Testis (tissue), 3 donors: ENCODE measurements around the gene TRPM3. TPM values are rescaled to one million over a fixed set of nuclear protein-coding genes. Genes with fewer than 3 reads are reported as not detected.

Experiments used
- DNase-seq: peaks from one replicate; pipeline ENCODE4 v3.0.0-alpha.2; 2019
- H3K27ac ChIP-seq, 2 donors: fragments of 200-600 bp; sonication (generic); one replicate each; pipeline ENCODE4 v1.5.1; 2019
- H3K27me3 ChIP-seq: fragments of 200-600 bp; sonication (generic); one replicate; pipeline ENCODE4 v1.5.1; 2019
- H3K36me3 ChIP-seq: fragments of 200-600 bp; sonication (generic); one replicate; pipeline ENCODE4 v1.5.1; 2017; ENCODE audit warnings: low read depth; ENCODE audit errors: missing control alignments
- H3K4me1 ChIP-seq: fragments of 200-600 bp; sonication (generic); one replicate; pipeline ENCODE4 v1.5.1; 2019
- H3K4me3 ChIP-seq, 2 donors: fragments of 200-600 bp; sonication (generic); one replicate each; pipeline ENCODE4 v1.5.1; 2017 to 2019
- H3K9me3 ChIP-seq: fragments of 200-600 bp; sonication (generic); one replicate; pipeline ENCODE4 v1.5.1; 2017
- POLR2A ChIP-seq: fragments of 450-650 bp; IDR thresholded peaks from one replicate; pipeline ENCODE4 v1.6.1; 2017; ENCODE audit warnings: antibody characterized with exemption, mild to moderate bottlenecking, moderate library complexity
- WGBS, 2 donors: methylation state at CpG; one replicate each; pipeline ENCODE4 v1.1.5; 2018; 5-methylcytosine and 5-hydroxymethylcytosine counted together
- intact Hi-C: fragments of 100-400 bp; cut with DNase I; formaldehyde crosslinking; loops from one replicate; pipeline ENCODE4 v1.15.1; 2023; ENCODE audit warnings: low total_unique reads
- polyA plus RNA-seq: library from polyadenylated mRNA; stranded (reverse); fragments of 350-450 nt; fragmentation: Illumina TruSeq; extraction: RNeasy Lipid Tissue Mini Kit (QIAGEN cat#74804); gene quantifications from one replicate; pipeline ENCODE4 v1.2.3, GENCODE V29; 2014; ENCODE audit warnings: low read depth, low replicate concordance; ENCODE audit not compliant: insufficient read depth
- total RNA-seq, 2 donors: library from RNA; depleted of rRNA; stranded (reverse); fragments of >200 nt; gene quantifications; one replicate each; pipeline ENCODE4 v1.2.3, GENCODE V29; 2016
- TF ChIP-seq, protein P1 (sequence below), 3 experiments: fragments of 450-650 bp in 2 of 3; fragments of 200-600 bp in 1 of 3; sonication (generic) in 1 of 3; IDR thresholded peaks; one replicate each; pipeline ENCODE4 v1.5.1; 2016 to 2019; ENCODE audit warnings: antibody characterized with exemption in 3 of 3, mild to moderate bottlenecking in 2 of 3, moderate library complexity in 1 of 3

The TRPM3 gene
- total and polyA plus RNA-seq, 3 donors from 2014 or later = 4.1 to 54.3 (median 43.9) TPM

GRCh38 chr9:70499621-70500020, 621.8 kb downstream of the TRPM3 start:
- H3K27me3 ChIP-seq = no peaks in the 10 kb centered on the region
- H3K4me1 ChIP-seq = no peaks in the 10 kb centered on the region
- DNase-seq = no peak
- no peak overlapping the region for H3K27ac ChIP-seq
- H3K36me3 ChIP-seq = no peaks in the 10 kb centered on the region
- H3K4me3 ChIP-seq = no peak overlapping the region
- 83 to 89% methylated on average over 1 of the region's 1 CpG for WGBS, 2 donors
- no peaks in the 10 kb centered on the region for H3K9me3 ChIP-seq
- intact Hi-C loops = no loop called here
- no peak for TF ChIP-seq POLR2A

GRCh38 chr9:70498866-70499265, 622.6 kb downstream of the TRPM3 start:
- 87 to 93% methylated on average over 3 of the region's 3 CpGs for WGBS, 2 donors
- intact Hi-C loops = no loop called here
- no peak for TF ChIP-seq POLR2A
- TF ChIP-seq, protein P1, sequence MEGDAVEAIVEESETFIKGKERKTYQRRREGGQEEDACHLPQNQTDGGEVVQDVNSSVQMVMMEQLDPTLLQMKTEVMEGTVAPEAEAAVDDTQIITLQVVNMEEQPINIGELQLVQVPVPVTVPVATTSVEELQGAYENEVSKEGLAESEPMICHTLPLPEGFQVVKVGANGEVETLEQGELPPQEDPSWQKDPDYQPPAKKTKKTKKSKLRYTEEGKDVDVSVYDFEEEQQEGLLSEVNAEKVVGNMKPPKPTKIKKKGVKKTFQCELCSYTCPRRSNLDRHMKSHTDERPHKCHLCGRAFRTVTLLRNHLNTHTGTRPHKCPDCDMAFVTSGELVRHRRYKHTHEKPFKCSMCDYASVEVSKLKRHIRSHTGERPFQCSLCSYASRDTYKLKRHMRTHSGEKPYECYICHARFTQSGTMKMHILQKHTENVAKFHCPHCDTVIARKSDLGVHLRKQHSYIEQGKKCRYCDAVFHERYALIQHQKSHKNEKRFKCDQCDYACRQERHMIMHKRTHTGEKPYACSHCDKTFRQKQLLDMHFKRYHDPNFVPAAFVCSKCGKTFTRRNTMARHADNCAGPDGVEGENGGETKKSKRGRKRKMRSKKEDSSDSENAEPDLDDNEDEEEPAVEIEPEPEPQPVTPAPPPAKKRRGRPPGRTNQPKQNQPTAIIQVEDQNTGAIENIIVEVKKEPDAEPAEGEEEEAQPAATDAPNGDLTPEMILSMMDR (IDR thresholded peaks at IDR 0.05) = no peak
- Histone ChIP-seq H3K4me3 (no peak overlapping the region), H3K36me3 (no peaks in the 10 kb centered on the region), H3K4me1 (no peaks in the 10 kb centered on the region), H3K27me3 (no peaks in the 10 kb centered on the region), H3K9me3 (no peaks in the 10 kb centered on the region), H3K27ac (no peak overlapping the region)
- no peak for DNase-seq

- H3K27me3 ChIP-seq = no peaks in the 10 kb centered on the region
- intact Hi-C loops = no loop called here
- 80 to 92% methylated on average over 2 of the region's 2 CpGs for whole genome bisulfite sequencing, 2 donors
- TF ChIP-seq, protein P1 (IDR thresholded peaks at IDR 0.05) = no peak
- TF ChIP-seq POLR2A = no peak
- H3K36me3 ChIP-seq = no peaks in the 10 kb centered on the region
- no peak for DNase-seq
- H3K27ac ChIP-seq = no peak overlapping the region
- no peak overlapping the region for H3K4me3 ChIP-seq
- H3K9me3 ChIP-seq = no peaks in the 10 kb centered on the region
- peaks cover 8% of the 10 kb centered on the region for H3K4me1 ChIP-seq
Observed at GRCh38 chr9:70496244-70496643, 625.2 kb downstream of the TRPM3 start.

GRCh38 chr9:70495514-70495913, 625.9 kb downstream of the TRPM3 start:
- intact Hi-C loops = no loop called here

DNA sequence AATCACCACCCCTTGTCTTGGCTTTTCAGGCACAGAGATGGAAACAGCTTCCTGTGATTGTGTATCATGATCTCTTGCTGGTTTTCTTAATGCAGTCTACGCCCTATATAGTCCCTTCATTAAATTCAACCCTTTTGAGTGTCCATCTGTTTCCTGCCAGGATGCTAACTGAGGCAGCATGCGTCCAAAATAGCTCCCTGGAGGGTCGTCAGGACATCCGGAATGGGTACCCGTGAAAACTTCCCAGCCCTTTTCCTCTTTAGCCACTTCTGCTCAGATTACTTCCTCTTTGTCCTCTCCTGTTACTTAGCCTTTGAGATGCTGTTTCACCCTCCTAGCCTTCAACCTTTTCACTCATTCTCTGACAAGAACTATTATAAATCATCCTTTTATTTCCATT, 627.2 kb downstream of the TRPM3 start:
- TF ChIP-seq, protein P1 (IDR thresholded peaks at IDR 0.05) = no peak
- no peak for TF ChIP-seq POLR2A
- 81 to 85% methylated on average over 5 of the region's 5 CpGs for WGBS, 2 donors
- Histone ChIP-seq H3K27ac (no peak overlapping the region), H3K27me3 (no peaks in the 10 kb centered on the region), H3K9me3 (no peaks in the 10 kb centered on the region), H3K36me3 (no peaks in the 10 kb centered on the region), H3K4me1 (peaks cover 9% of the 10 kb centered on the region), H3K4me3 (no peak overlapping the region)
- DNase-seq = no peak
- intact Hi-C loops = no loop called here

More at GRCh38 chr9:70495514-70495913, 625.9 kb downstream of the TRPM3 start:
- Histone ChIP-seq H3K4me3 (no peak overlapping the region), H3K27ac (no peak overlapping the region), H3K9me3 (no peaks in the 10 kb centered on the region), H3K4me1 (peaks cover 8% of the 10 kb centered on the region), H3K36me3 (no peaks in the 10 kb centered on the region), H3K27me3 (no peaks in the 10 kb centered on the region)
- WGBS, 2 donors = 64 to 79% methylated on average over 6 of the region's 6 CpGs
- TF ChIP-seq, protein P1 (IDR thresholded peaks at IDR 0.05) = no peak
- no peak for TF ChIP-seq POLR2A
- no peak for DNase-seq
